ENCODE data around the gene LSM14A. TPM values are rescaled to one million over a fixed set of nuclear protein-coding genes. Genes with fewer than 3 reads are reported as not detected.

The LSM14A gene
- total and polyA plus RNA-seq, 9 of the 15 experiments (the other 6 are each of a cell fraction or from before 2014, with no cell fraction given): 19.5 to 150 (median 95.1) TPM

DNA sequence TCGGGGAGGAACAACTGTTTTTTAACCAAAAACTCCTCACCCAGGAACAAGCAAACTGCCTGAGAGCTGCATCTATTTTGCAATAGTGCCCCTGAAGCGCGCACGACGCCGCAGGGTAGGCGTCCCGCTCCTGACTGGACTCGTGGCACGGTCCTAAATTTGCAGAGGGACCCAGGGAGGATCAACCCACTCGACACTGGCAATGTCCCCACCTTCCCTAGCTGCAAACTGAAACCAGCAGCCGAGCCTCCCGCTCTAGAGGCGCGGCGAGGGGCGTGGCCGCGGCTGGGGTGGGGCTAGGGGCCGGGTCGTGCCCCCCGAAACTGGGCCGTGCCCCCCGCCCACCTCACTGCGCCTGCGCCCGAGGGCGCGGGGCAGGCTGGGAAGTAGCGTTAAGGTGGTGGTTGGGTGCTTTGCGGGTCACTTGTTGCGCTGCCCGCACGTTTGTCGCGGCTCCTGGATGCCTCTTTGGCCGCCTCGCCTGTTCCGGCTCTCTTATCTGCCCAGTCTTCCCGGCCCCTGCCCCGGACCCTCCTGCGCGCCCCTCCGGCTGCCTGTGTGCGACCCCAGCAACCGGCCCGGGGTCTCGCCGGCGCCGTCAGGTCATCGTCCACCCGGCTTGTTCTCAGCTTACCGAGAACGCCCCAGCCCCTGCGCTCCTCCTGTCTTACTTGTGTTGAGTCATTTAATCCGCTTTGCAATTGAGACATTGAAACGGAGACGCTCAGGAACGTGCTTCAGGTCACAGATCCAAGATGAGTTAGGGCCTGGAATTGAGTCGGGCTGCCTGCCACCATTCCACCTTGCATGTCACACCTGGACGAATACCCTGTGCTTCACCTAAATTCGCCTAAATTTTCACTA lies 37.9 kb upstream of the LSM14A start:
- Histone ChIP-seq H3K27me3 (ENCODE audit: control insufficient read depth in 2 of 2, insufficient read depth in 2 of 2, low read length in 2 of 2) (peaks cover 0 to 11% of the 10 kb centered on the region in 2 experiments; a peak in 2 of 5 replicates), H3K9ac (ENCODE audit: insufficient read depth in 1 of 2, low read depth in 2 of 2, low read length in 2 of 2) (peak overlapping the region; percentile 71 to 90), H3K27ac (ENCODE audit: extremely low read depth, low read depth, low read length) (peak overlapping the region; percentile 76), H3K4me2 (ENCODE audit: insufficient read depth, low read length) (peak overlapping the region; percentile 82), H3K9me3 (replicated peaks; ENCODE audit: control insufficient read depth, insufficient read depth, low read depth, low read length) (no peaks in the 10 kb centered on the region; the same call in 1 of the 2 replicates), H3K79me2 (ENCODE audit: control insufficient read depth, insufficient read depth, low read length) (no peaks in the 10 kb centered on the region), H4K20me1 (replicated peaks; ENCODE audit: control insufficient read depth, insufficient read depth, low read length) (no peaks in the 10 kb centered on the region), H2AFZ (ENCODE audit: low read depth, low read length) (peak overlapping the region; percentile 95), H3K4me3 (peak overlapping the region; percentile 60), H3K4me1 (replicated peaks in 1 of 2; ENCODE audit: control insufficient read depth in 2 of 2, insufficient read depth in 2 of 2, low read length in 2 of 2) (peaks cover 6 to 14% of the 10 kb centered on the region in 2 experiments; a peak in 3 of 5 replicates), H3K36me3 (ENCODE audit: control insufficient read depth, insufficient read depth, low read length) (no peaks in the 10 kb centered on the region), H3K9me1 (ENCODE audit: control insufficient read depth, insufficient read depth, low read length) (no peaks in the 10 kb centered on the region)
- under 1% methylated on average over 50 of the region's 63 CpGs for WGBS (ENCODE audit: insufficient coverage, low coverage, missing lambda C conversion rate)
- peak; percentile 97 for ATAC-seq
- intact Hi-C loops (cut with micrococcal nuclease) (no loop called here), in situ Hi-C loops (cut with MboI) (no loop called here)
- POLR2A ChIA-PET: interaction anchor here (0.6 to 2.0 kb wide), 9 partner anchors 9 to 356 kb away, joined by 3 to 11 read pairs (median 3); no protein-coding TSS in a partner anchor
- CTCF ChIA-PET (ENCODE audit: low intra/inter-chr PET ratio): interaction anchor here (0.7 to 1.1 kb wide), 2 partner anchors 10 to 12 kb away, joined by 3 read pairs; no protein-coding TSS in a partner anchor
- BruUV-seq (replicated peaks): TSS peak; percentile 96
- FAIRE-seq: peak; percentile 88
- peak; percentile 93 to 99 (median 98) for DNase-seq (ENCODE audit: extremely low read depth in 1 of 4, low spot score in 3 of 4)
- TF ChIP-seq MEF2D (tag; conservative IDR thresholded peaks at IDR 0.05; ENCODE audit: low read depth) (no peak), NR2C1 (IDR thresholded peaks at IDR 0.05) (no peak), NR2C1 (tag; IDR thresholded peaks at IDR 0.05) (no peak), RUNX1 (IDR thresholded peaks at IDR 0.05; ENCODE audit: low read depth) (no peak), MLLT1 (IDR thresholded peaks at IDR 0.05) (no peak), ZNF780A (CRISPR knock-in tag; IDR thresholded peaks at IDR 0.05) (no peak), HDAC8 (tag; IDR thresholded peaks at IDR 0.05) (no peak), ZNF232 (CRISPR knock-in tag; IDR thresholded peaks at IDR 0.05) (peak; percentile 87; the same call in 1 of the 2 replicates), THAP12 (CRISPR knock-in tag; IDR thresholded peaks at IDR 0.05) (peak; percentile 48), DACH1 (IDR thresholded peaks at IDR 0.05; ENCODE audit: partially characterized antibody) (no peak), RHOXF2B (CRISPR knock-in tag; conservative IDR thresholded peaks at IDR 0.05) (no peak), ZSCAN32 (CRISPR knock-in tag; IDR thresholded peaks at IDR 0.05) (no peak), TFAM (CRISPR knock-in tag; conservative IDR thresholded peaks at IDR 0.05) (no peak), POLR2AphosphoS5 (IDR thresholded peaks at IDR 0.05; ENCODE audit: control insufficient read depth, insufficient read depth, low read depth, low read length) (peak; percentile 80), XRCC4 (IDR thresholded peaks at IDR 0.05; ENCODE audit: extremely low read depth, insufficient read depth, insufficient read length) (no peak), DPF2 (IDR thresholded peaks at IDR 0.05) (peak; percentile 24; the same call in 1 of the 2 replicates), GABPA (tag; conservative IDR thresholded peaks at IDR 0.05; ENCODE audit: low read depth) (no peak)
- TF ChIP-seq, protein P1, sequence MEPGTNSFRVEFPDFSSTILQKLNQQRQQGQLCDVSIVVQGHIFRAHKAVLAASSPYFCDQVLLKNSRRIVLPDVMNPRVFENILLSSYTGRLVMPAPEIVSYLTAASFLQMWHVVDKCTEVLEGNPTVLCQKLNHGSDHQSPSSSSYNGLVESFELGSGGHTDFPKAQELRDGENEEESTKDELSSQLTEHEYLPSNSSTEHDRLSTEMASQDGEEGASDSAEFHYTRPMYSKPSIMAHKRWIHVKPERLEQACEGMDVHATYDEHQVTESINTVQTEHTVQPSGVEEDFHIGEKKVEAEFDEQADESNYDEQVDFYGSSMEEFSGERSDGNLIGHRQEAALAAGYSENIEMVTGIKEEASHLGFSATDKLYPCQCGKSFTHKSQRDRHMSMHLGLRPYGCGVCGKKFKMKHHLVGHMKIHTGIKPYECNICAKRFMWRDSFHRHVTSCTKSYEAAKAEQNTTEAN (CRISPR knock-in tag; IDR thresholded peaks at IDR 0.05): no peak

Data from K562 (cell line).